Measurements from ENCODE around the gene LRRC37B.
"Not testable (repeated sequence)": the region's sequence is repeated elsewhere in the genome, so short reads cannot be mapped to it uniquely, and the experiment has no call there.

Gene LRRC37B

GRCh38 chr17:32100323-32100722, 93.1 kb downstream of the LRRC37B start:
- not testable (repeated sequence) for DNase-seq

GRCh38 chr17:32100971-32101631, 93.9 kb downstream of the LRRC37B start:
- no peak for DNase-seq

GRCh38 chr17:32102172-32102571, 95.0 kb downstream of the LRRC37B start:
- no peak for DNase-seq

- DNase-seq = no peak
Observed at GRCh38 chr17:32102646-32103186, 95.5 kb downstream of the LRRC37B start.
